Tibial nerve (tissue), 4 donors: Measurements from ENCODE around the gene FAM114A2. TPM values are rescaled to one million over a fixed set of nuclear protein-coding genes. Genes with fewer than 3 reads are reported as not detected.

ENCODE experiments used
- DNase-seq, 2 donors: peaks; one replicate each; pipeline ENCODE4 v3.0.0-alpha.2; 2019; ENCODE audit warnings: low spot score in 2 of 2
- H3K27ac ChIP-seq, 4 donors: fragments of 200-600 bp; sonication (generic) in 3 of 4; one replicate each; pipeline ENCODE4 v1.5.1; 2017 to 2019; ENCODE audit warnings: mild to moderate bottlenecking in 1 of 4
- H3K27me3 ChIP-seq, 2 donors: fragments of 200-600 bp; sonication (generic) in 1 of 2; one replicate each; pipeline versions ENCODE4 v1.5.1 to v1.6.0; 2017 to 2019
- H3K36me3 ChIP-seq, 3 donors: fragments of 200-600 bp; sonication (generic); one replicate each; pipeline ENCODE4 v1.5.1; 2018 to 2019
- H3K4me1 ChIP-seq, 4 donors: fragments of 200-600 bp; sonication (generic) in 3 of 4; one replicate each; pipeline ENCODE4 v1.5.1; 2017 to 2019
- H3K4me3 ChIP-seq, 4 donors: fragments of 200-600 bp; sonication (generic) in 3 of 4; one replicate each; pipeline ENCODE4 v1.5.1; 2017 to 2019; ENCODE audit warnings: mild to moderate bottlenecking in 1 of 4, moderate library complexity in 1 of 4
- H3K9me3 ChIP-seq, 4 donors: fragments of 200-600 bp; sonication (generic) in 3 of 4; one replicate each; pipeline ENCODE4 v1.5.1; 2017 to 2019
- CTCF ChIP-seq, 5 experiments: fragments of 200-600 bp in 3 of 5; fragments of 450-650 bp in 2 of 5; sonication (generic) in 3 of 5; IDR thresholded peaks; one replicate each; pipeline ENCODE4 v1.5.1; 2016 to 2019; ENCODE audit warnings: antibody characterized with exemption in 5 of 5, mild to moderate bottlenecking in 3 of 5, moderate library complexity in 2 of 5
- EP300 ChIP-seq, 2 donors: sonication (generic); formaldehyde crosslinking; IDR thresholded peaks; one replicate each; pipeline ENCODE4 v1.6.1; 2017; ENCODE audit warnings: antibody characterized with exemption in 2 of 2, mild to moderate bottlenecking in 1 of 2
- POLR2A ChIP-seq, 2 donors: fragments of 450-650 bp; IDR thresholded peaks; one replicate each; pipeline ENCODE4 v1.6.1; 2017; ENCODE audit warnings: antibody characterized with exemption in 2 of 2, mild to moderate bottlenecking in 2 of 2, moderate library complexity in 2 of 2
- WGBS, 2 donors: methylation state at CpG; one replicate each; pipeline ENCODE4 v1.1.5; 2018; 5-methylcytosine and 5-hydroxymethylcytosine counted together
- total RNA-seq, 4 donors: library from RNA; depleted of rRNA; stranded (reverse); fragments of >200 nt; gene quantifications; one replicate each; pipeline ENCODE4 v1.1.0, GENCODE V29; 2016

The FAM114A2 gene
- total RNA-seq, 4 donors from 2014 or later: 10.5 to 19.7 (median 13.6) TPM

DNA sequence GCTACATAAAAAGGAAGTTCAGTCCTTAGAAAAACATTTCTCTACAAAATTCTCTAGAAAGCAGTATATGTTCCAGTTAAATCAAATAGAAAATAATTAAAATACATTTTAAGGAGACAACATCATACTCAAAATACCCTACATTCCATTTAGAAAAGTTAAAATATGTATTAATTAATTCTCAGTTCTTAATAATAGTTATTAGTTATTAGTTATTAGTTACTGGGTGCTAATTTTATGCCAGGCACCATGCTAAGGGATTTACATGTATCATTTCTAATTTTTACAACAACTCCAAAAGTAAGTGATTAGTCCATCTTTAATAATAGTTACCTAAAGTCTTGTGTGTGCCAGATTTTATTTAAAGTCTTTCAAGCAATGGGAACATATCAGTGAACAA, 38.0 kb downstream of the FAM114A2 start:
- H3K4me3 ChIP-seq: no peak overlapping the region
- H3K36me3 ChIP-seq: peaks cover 0 to 40% (median 0%) of the 10 kb centered on the region in 3 donors
- H3K9me3 ChIP-seq: no peaks in the 10 kb centered on the region
- H3K4me1 ChIP-seq: peaks cover 0 to 6% (median 0%) of the 10 kb centered on the region in 4 donors
- no peak for DNase-seq
- TF ChIP-seq CTCF (IDR thresholded peaks at IDR 0.05) (no peak), EP300 (IDR thresholded peaks at IDR 0.05) (no peak), POLR2A (IDR thresholded peaks at IDR 0.05) (no peak)
- no peaks in the 10 kb centered on the region for H3K27me3 ChIP-seq
- no peak overlapping the region for H3K27ac ChIP-seq

- no peak overlapping the region for H3K27ac ChIP-seq
- peaks cover 0 to 40% (median 0%) of the 10 kb centered on the region in 3 donors for H3K36me3 ChIP-seq
- H3K9me3 ChIP-seq: no peaks in the 10 kb centered on the region
- no peak for DNase-seq
- WGBS, 2 donors: 86 to 90% methylated on average over 3 of the region's 3 CpGs
- peaks cover 0 to 6% (median 0%) of the 10 kb centered on the region in 4 donors for H3K4me1 ChIP-seq
- H3K4me3 ChIP-seq: no peak overlapping the region
- no peaks in the 10 kb centered on the region for H3K27me3 ChIP-seq
- TF ChIP-seq POLR2A (IDR thresholded peaks at IDR 0.05) (no peak), CTCF (IDR thresholded peaks at IDR 0.05) (no peak), EP300 (IDR thresholded peaks at IDR 0.05) (no peak)
These were observed 38.7 kb downstream of the FAM114A2 start for GRCh38 chr5:153999995-154000394.

DNA sequence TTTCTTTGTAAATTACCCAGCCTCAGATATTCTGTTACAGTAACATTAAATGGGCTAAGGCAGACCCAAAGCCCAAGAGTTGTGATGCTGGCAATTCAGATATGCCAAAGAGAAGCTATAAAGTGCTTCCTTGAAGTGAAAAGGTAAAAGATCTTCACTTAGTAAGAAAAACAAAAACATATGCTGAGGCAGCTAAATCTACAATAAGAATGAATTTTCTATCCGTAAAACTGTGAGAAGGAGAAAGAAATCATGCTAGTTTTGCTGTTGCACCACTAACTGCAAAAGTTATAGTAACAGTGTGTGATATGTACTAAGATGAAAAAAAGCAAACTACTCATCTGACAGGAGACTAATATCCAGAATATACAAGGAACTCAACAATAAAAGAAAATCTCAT, 39.9 kb downstream of the FAM114A2 start:
- Histone ChIP-seq H3K27me3 (no peaks in the 10 kb centered on the region), H3K27ac (no peak overlapping the region), H3K4me1 (peaks cover 0 to 6% (median 0%) of the 10 kb centered on the region in 4 donors), H3K36me3 (peaks cover 0 to 46% (median 0%) of the 10 kb centered on the region in 3 donors), H3K4me3 (no peak overlapping the region), H3K9me3 (no peaks in the 10 kb centered on the region)
- 96 to 100% methylated on average over 1 of the region's 1 CpG for WGBS, 2 donors
- TF ChIP-seq POLR2A (IDR thresholded peaks at IDR 0.05) (no peak), CTCF (IDR thresholded peaks at IDR 0.05) (no peak), EP300 (IDR thresholded peaks at IDR 0.05) (no peak)
- no peak for DNase-seq

DNA sequence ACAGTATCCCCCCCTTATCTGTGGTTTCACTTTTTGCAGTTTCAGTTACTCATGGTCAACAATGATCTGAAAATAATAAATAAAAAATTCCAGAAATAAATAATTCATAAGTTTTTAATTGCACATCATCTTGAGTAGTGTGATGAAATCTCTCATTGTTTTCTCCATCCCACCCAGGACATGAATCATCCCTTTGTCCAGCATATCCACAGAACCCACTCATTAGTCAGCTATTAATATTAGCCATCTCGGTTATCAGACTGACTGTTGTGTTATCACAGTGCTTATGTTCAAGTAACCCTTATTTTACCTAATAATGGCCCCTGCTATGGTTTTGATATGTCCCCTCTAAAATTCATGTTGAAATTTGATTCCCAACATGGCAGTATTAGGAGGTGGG, 40.7 kb downstream of the FAM114A2 start:
- Histone ChIP-seq H3K27ac (no peak overlapping the region), H3K36me3 (peaks cover 0 to 49% (median 0%) of the 10 kb centered on the region in 3 donors)
- WGBS, 2 donors: 43 to 54% methylated on average over 1 of the region's 1 CpG

GRCh38 chr5:153991168-153991567, 47.5 kb downstream of the FAM114A2 start:
- no peak overlapping the region for H3K4me3 ChIP-seq
- TF ChIP-seq POLR2A (IDR thresholded peaks at IDR 0.05) (no peak), CTCF (IDR thresholded peaks at IDR 0.05) (no peak), EP300 (IDR thresholded peaks at IDR 0.05) (no peak)

More for the DNA sequence above, 40.7 kb downstream of the FAM114A2 start:
- Histone ChIP-seq H3K9me3 (no peaks in the 10 kb centered on the region), H3K27me3 (no peaks in the 10 kb centered on the region), H3K4me3 (no peak overlapping the region), H3K4me1 (peaks cover 0 to 6% (median 0%) of the 10 kb centered on the region in 4 donors)
- TF ChIP-seq EP300 (IDR thresholded peaks at IDR 0.05) (no peak), POLR2A (IDR thresholded peaks at IDR 0.05) (no peak), CTCF (IDR thresholded peaks at IDR 0.05) (no peak)
- no peak for DNase-seq

More at GRCh38 chr5:153991168-153991567, 47.5 kb downstream of the FAM114A2 start:
- H3K27me3 ChIP-seq: no peaks in the 10 kb centered on the region
- no peak overlapping the region for H3K27ac ChIP-seq
- DNase-seq: no peak
- H3K9me3 ChIP-seq: no peaks in the 10 kb centered on the region
- peaks cover 0 to 22% (median 0%) of the 10 kb centered on the region in 3 donors for H3K36me3 ChIP-seq
- no peaks in the 10 kb centered on the region for H3K4me1 ChIP-seq
